IPS-NIHi7 (cell line): ENCODE results near the gene ATP5ME.
"Not testable (repeated sequence)": the region's sequence is repeated elsewhere in the genome, so short reads cannot be mapped to it uniquely, and the experiment has no call there.

ENCODE experiments used
- DNase-seq: peaks from one replicate; pipeline ENCODE4 v3.0.0; 2012; ENCODE audit warnings: mixed read lengths; ENCODE audit errors: extremely low spot score

The ATP5ME gene

GRCh38 chr4:705278-706082 lies 31.4 kb upstream of the ATP5ME start, which contains the start of gene PCGF3:
TSS of gene PCGF3 (plus strand) at chr4:705832. CDS start at chr4:733681, 27,849 bp downstream.
- DNase-seq: peak; percentile 100

GRCh38 chr4:704971-705277 lies 30.8 kb upstream of the ATP5ME start:
- DNase-seq: no peak

DNA sequence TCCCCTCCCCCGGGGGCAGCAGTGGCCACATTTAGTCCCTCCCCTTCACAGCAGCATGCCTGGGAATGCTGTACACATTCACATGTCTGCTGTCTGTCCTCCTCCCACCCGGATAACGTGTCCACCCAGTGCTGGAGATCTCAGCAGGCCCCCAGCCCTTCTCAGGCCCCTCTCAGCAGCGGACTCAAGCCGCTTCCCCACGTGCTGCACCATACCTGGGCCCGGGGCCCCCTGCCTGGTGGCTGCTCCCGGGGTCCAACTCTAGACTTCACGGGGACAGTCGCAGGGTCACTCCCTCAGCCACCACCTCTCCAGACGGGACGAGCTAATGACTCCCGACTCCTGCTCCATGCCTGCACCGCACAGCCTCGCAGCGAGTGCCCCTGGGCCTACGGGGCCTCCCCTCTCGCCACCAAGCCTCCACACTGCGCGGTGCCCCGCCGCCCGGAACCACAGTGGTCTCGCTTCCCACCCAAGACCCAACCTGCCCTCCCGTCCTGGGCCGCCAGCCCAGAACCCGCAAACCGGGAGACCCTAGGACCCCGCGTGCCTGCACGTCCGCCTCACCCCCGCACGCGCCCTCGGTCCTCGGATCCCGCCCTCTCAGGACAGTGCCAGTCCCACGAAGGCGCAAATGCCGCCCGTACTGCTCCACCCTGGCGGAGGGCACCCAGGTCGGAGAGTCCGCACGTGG lies 30.3 kb upstream of the ATP5ME start:
- no peak for DNase-seq

DNA sequence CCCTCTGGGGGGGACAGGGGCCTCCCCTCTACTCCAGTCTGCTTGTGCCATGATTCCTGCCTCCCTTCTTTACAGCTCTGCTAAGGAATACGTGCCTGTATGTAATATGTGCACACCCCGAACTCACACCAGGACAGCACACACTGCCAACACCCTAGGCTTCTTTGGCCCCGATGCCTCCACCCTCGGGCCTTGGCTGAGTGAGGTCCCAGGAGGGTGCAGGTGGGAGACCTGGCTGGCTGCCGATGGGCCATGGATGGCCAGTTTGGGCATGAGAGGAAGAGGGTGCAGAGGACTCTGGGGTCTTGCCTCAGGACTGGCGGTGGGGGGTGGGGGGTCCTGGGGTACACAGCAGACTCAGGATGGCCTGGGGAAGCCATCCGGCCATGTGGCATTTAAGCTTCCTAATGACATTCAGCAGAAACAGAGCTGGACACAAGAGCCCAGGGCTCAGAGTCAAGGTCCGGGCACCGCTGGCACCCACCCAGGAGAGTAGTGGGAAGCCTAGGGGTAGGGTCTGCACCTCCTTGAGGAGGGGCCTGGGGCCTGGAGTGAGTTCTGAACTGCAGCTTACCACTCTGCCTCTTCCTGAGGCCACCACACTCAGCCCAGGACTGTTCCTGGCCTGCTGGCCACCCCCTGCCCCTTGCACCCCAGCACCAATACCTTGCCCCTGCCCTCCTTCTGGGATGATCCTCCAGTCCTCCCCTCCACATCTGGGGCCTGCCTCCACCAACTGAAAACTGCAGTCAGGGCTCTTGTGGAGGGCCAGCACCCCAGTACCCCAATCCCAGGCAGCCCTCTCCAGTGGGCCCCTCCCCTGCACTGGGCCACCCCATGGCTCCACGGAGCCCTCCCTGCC lies 29.5 kb upstream of the ATP5ME start:
- no peak for DNase-seq

DNA sequence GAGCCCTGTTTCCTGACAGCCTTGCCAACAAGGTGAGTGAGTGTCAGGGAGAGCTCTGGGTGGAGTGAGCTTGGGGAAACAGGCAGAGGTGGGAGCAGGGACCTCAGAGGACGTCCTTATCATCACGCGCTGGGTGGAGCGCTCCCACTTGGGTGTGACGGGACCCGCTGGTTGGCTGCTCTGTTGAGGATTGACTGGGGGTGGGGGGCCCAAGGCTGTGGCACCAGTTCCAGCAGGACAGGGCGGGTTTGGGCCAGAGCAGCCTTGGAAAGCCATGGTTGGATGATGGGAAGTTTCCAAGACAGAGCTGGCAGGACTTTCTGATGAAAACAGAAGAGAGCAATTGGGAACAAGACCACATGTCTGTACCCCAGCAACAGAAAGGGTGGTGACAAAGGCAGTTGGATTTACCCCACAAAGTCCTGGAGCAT lies 28.6 kb upstream of the ATP5ME start:
- DNase-seq: no peak

DNA sequence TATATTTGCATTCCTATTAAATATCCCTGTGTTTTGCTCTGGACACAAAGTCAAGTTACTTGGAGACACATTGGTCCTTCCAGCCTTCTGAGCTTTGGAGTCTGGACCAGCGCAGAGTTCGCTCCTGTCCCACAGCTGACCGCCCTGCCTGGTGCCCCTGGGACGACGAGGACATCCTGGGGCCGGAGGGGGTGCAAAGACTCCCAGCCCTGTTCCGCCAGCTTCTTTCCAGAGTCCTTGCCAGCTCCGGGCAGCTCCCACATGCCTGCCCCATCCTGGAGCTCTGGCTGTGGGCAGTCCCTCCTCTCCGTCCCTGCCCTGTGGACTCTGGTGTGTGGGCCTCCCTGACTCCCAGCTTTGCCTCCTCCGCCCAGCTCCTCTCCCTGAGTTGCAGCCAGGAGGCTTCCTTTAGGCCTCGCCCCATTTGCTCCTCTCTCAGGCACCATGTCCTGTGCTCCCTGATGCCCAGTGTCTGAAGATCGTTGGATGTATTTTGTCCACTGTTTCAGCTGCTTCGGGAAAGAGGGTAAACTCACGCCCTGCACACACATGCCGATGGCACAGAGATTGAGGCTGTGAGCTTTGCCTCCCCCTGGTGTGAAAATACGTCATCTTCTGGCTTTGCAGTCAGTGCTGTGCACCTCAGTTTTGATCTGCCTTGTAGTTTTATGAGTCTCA lies 26.6 kb upstream of the ATP5ME start:
- DNase-seq: no peak

- no peak for DNase-seq
These were observed 25.9 kb upstream of the ATP5ME start for GRCh38 chr4:699816-700580.

DNA sequence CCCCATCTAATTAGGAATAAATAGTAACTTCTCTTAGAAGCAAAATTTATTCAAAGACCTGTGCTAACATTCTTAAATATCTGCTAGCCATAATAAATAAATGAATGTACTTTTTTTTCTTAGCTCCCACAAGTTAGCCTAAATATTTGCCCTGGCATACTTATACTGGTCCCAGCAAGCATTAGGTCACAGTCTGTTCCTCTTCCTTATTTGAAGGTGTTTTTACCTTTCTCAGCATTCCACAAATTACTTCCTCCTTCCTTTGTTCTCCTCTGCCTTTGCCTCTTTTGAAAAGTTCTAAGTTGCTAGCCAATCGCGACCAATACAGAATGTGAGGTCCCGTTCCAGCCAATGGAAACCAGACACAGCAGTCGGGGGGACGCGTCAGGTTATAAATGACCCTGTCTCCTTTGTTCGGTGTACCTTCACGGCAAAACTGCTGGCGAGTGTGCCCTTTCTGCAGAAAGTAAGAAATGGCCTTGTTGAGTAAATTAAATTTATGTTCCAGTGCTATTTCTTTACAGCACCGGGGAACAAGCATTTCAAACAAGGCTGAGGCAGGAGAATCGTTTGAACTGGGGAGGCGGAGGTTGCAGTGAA lies 20.4 kb upstream of the ATP5ME start:
- DNase-seq: not testable (repeated sequence)

GRCh38 chr4:692771-693554 lies 18.9 kb upstream of the ATP5ME start:
- DNase-seq: no peak

DNA sequence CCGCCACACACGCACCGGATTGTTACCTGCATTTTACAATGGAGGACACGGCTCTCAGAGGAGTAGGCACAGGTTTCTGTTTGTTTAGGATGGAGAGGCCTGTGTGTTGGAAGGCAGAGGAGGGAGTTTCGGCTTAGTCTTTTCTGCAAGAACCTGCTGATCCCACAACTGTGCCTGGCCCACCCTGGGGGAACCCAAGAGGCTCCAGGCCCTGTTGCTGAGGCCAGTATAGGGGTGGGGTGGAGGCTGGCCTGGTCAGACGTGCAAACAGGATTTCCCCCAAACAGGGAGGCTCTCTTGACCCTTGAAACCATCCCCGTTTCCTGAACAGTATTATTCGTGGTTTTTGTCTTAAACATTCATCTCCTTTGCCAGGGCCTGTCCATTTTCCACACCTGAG lies 15.6 kb upstream of the ATP5ME start:
- DNase-seq: no peak

- peak; percentile 51 for DNase-seq
These were observed 15.0 kb upstream of the ATP5ME start, which contains the start of gene SLC49A3 for GRCh38 chr4:688854-689681. TSS of gene SLC49A3 (minus strand) at chr4:689151. CDS start at chr4:689127, 24 bp downstream.

GRCh38 chr4:687971-688853 lies 14.1 kb upstream of the ATP5ME start:
- peak; percentile 71 for DNase-seq

DNA sequence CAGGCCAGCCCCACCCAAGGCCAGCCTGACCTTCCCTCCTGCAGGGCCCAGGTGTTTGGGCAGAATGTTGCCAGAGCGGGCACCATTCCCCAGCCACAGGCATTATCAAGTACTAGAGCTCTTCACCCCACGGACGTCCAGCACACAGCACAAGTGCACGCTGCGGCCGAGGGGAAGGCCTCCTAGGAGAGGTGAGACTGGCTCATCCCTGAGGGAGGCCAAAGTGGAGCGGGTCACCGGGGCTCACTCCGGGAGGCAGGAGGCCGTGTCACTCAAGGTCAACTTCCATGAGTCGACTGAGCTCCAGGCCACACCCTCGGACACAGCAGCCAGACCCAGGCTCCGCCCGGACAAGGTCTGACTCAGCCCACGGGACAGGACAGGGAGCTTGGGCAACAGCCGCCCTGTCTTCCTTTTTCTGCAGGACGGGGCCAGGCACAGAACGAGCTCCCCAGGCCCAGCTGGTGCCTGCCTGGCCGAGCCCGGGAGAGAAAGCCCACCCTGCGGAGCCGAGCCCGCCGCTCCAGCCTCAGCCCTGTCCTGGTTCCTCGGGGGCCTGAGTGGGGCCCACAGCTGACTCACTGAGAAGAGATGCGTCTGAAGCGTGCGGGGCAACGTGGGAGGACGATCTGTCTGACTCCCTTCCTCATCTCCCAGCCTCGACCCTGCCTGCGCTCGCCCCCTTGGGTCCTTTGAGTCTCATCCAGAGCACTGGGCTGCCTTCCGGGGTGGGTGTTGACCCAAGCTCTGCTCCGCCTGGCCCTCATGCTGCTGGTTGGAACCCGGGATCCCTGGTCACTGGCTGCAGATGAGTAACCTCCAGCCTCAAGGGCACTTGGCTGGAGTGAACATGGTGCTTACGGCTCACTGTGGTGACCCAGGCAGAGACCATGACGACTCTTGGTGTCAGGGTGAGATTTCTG lies 13.2 kb upstream of the ATP5ME start:
- peak; percentile 45 for DNase-seq

- no peak for DNase-seq
These were observed 12.5 kb upstream of the ATP5ME start for GRCh38 chr4:686413-687040.

GRCh38 chr4:685679-686412 lies 11.8 kb upstream of the ATP5ME start:
- no peak for DNase-seq
